K562 treated with DMSO at 1 percent for 12 hours (cell line): ENCODE results near the gene GPR31. TPM values are rescaled to one million over a fixed set of nuclear protein-coding genes. Genes with fewer than 3 reads are reported as not detected.

Experiments
- total RNA-seq: library from RNA; unstranded; fragments of 300-600 nt; gene quantifications from 2 replicates; pipeline ENCODE4 v1.2.3, GENCODE V29; 2022; ENCODE audit not compliant: insufficient read depth

The GPR31 gene
- total RNA-seq = not detected in 2 replicates

GRCh38 chr6:167157863-167158262 is at the start of gene GPR31:
Gene GPR31 (minus strand): TSS chr6:167157980. CDS start chr6:167157831, 149 bp downstream.

DNA sequence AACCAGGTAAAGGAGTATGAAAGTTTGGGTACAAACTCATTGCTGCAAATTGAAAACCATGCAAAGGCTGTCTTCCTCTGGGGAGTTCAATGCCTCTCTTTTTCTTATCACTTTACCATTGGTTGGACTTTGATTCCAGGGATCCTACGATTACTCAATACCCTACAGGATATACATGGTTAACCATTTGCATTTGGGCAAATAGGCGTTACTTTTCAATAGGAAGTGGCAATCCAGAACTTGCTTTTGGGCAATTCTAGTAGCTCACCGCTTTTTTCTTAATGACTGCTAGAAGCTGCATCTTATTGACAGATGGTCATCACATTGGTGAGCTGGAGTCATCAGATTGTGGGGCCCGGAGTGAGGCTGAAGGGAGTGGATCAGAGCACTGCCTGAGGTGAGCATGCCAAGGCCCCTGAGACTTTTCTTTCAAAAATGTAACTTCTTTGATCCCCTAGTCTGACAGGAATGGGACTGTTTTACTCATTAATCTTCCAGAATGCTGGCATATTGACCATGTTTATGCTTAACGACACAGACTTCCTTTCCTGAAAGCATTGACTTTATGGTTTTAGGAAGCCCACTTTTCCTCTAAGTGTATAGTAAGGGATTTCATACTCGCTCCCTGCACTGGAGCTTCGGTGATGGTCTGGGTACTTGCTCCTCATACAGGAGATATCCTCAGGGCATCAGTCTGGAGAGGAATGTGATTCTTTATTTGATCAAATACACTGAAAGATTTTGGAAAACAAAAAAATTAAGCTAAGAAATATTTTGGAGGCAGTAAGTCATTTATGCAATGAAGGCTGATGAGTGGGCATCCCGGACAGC is 34.7 kb downstream of the GPR31 start, which contains the start of gene CCR6:
CCR6 (plus strand) TSS at position 270 of the 831 bp plus-strand sequence. CDS start 13,039 bp downstream, outside the sequence.

Other genes with a start within 250 kb of the GPR31 start
- 67.3 and 81.2 TPM in 2 replicates for gene RNASET2, start 201.4 kb downstream of the GPR31 start, total RNA-seq
- gene CEP43, start 158.6 kb downstream of the GPR31 start, total RNA-seq = 6.6 and 17.9 TPM in 2 replicates
- gene CCR6, start 34.9 kb downstream of the GPR31 start, total RNA-seq = not detected in 2 replicates
- not detected in 2 replicates for gene UNC93A, start 133.3 kb upstream of the GPR31 start, total RNA-seq
- gene TTLL2, start 167.1 kb upstream of the GPR31 start, total RNA-seq = not detected in 2 replicates